ENCODE measurements around the gene NPB. TPM values are rescaled to one million over a fixed set of nuclear protein-coding genes. Genes with fewer than 3 reads are reported as not detected.

The NPB gene
- total and polyA plus RNA-seq, 2 donors (not counting 1 experiment from before 2014, with no cell fraction given): 0.44 TPM; not detected in 1

DNA sequence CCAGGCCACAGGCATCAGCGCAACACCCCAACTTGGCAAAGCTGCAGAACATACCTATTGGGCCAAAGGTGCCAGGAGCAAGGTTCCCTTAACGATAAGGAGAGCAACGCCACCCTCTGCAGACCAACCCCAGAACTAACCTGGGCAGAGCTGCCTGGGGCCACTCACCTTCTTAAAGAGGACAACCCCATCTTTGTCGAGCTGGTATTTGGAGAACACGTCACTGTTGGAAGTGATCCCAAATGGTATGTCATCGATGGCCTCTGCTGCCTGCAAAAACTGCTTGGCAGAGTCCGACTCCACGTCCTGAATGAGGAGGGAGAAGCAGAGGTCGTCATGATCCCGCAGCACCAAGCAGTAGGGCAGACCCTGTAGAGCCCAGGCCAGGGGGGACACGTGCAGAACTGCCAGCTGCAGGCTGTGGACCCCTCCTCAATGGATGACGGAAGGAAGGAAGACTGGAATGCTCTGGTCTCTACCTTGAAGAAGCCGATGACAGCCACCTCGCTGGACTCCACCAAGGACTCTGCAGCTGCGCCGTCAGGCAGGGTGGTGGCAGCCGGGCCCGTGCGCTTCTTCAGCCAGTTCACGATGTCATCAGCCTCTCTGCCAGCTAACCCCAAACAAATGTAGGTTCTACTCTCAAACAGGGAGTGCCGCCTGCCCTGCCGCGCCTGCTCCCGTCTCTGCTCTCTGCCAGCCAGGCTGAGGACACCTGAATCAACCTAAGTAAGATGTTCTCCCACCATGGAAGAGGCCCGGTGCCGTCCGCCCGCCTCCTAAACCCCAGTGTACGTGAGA, 46.9 kb upstream of the NPB start:
- H3K4me3 Mint-ChIP-seq: no peak overlapping the region
- 97% methylated on average over 20 of the region's 29 CpGs for WGBS (ENCODE audit: insufficient coverage)
- peaks cover 9% of the 10 kb centered on the region for H3K4me1 Mint-ChIP-seq
- Histone ChIP-seq H3K4me1 (ENCODE audit: control insufficient read depth in 2 of 2, insufficient read depth in 2 of 2, low read length in 2 of 2) (peaks cover 10 to 14% of the 10 kb centered on the region in 2 donors), H3K9ac (ENCODE audit: low read length) (no peak overlapping the region), H3K79me2 (ENCODE audit: control insufficient read depth, insufficient read depth, low read length) (peaks cover 50% of the 10 kb centered on the region), H4K20me1 (ENCODE audit: control insufficient read depth, insufficient read depth, low read length, poor library complexity, severe bottlenecking) (peaks cover 57% of the 10 kb centered on the region), H3K27ac (ENCODE audit: low read length in 2 of 2) (no peak overlapping the region), H3K9me3 (ENCODE audit: control extremely low read depth in 1 of 3, control insufficient read depth in 2 of 3, insufficient read depth in 1 of 3, low read length in 2 of 3) (no peaks in the 10 kb centered on the region), H3K27me3 (replicated peaks in 1 of 4; ENCODE audit: control extremely low read depth in 1 of 4, control insufficient read depth in 3 of 4, insufficient read depth in 4 of 4, low read length in 3 of 4) (no peaks in the 10 kb centered on the region), H3K4me3 (ENCODE audit: control extremely low read depth in 1 of 5, extremely low read depth in 1 of 5, insufficient read depth in 1 of 5, low read depth in 2 of 5, low read length in 4 of 5) (no peak overlapping the region), H2AFZ (ENCODE audit: insufficient read depth, low read depth, low read length, poor library complexity, severe bottlenecking) (no peak overlapping the region), H3K4me2 (replicated peaks; ENCODE audit: low read depth, low read length, poor library complexity, severe bottlenecking) (no peak overlapping the region), H3K36me3 (replicated peaks in 1 of 2; ENCODE audit: control extremely low read depth in 1 of 2, control insufficient read depth in 1 of 2, extremely low read depth in 1 of 2, insufficient read depth in 2 of 2, low read length in 1 of 2) (peaks cover 4 to 50% of the 10 kb centered on the region in 2 experiments)
- H3K27me3 Mint-ChIP-seq: no peaks in the 10 kb centered on the region
- intact Hi-C loops (cut with micrococcal nuclease): no loop called here
- H3K27ac Mint-ChIP-seq: peak overlapping the region; percentile 20
- DNase-seq (no peak), ATAC-seq (ENCODE audit: low read depth) (no peak)
- TF ChIP-seq, protein P1, sequence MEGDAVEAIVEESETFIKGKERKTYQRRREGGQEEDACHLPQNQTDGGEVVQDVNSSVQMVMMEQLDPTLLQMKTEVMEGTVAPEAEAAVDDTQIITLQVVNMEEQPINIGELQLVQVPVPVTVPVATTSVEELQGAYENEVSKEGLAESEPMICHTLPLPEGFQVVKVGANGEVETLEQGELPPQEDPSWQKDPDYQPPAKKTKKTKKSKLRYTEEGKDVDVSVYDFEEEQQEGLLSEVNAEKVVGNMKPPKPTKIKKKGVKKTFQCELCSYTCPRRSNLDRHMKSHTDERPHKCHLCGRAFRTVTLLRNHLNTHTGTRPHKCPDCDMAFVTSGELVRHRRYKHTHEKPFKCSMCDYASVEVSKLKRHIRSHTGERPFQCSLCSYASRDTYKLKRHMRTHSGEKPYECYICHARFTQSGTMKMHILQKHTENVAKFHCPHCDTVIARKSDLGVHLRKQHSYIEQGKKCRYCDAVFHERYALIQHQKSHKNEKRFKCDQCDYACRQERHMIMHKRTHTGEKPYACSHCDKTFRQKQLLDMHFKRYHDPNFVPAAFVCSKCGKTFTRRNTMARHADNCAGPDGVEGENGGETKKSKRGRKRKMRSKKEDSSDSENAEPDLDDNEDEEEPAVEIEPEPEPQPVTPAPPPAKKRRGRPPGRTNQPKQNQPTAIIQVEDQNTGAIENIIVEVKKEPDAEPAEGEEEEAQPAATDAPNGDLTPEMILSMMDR (IDR thresholded peaks at IDR 0.05): no peak
- no peak for TF ChIP-seq EZH2 (IDR thresholded peaks at IDR 0.05; ENCODE audit: borderline replicate concordance, insufficient read depth, low read depth, low read length, poor library complexity, severe bottlenecking)
- ChIA-PET POLR2A (interaction anchor here (0.5 to 0.7 kb wide), 5 partner anchors 18 to 298 kb away, joined by 3 to 13 read pairs (median 5); partner anchors contain the start of gene LRRC45), CTCF (interaction anchor here (0.7 to 1.8 kb wide), 4 partner anchors 13 to 288 kb away, joined by 3 to 6 read pairs (median 4); no protein-coding TSS in a partner anchor)
- H3K9me3 Mint-ChIP-seq (ENCODE audit: insufficient read depth): no peaks in the 10 kb centered on the region

All from B cell (primary cell).